ENCODE results near the gene TBCD.
A peak's percentile ranks its signal among the peaks of the same experiment; 100 is the strongest.

TBCD gene

GRCh38 chr17:82932518-82933310 lies 180.8 kb downstream of the TBCD start:
- no peak overlapping the region for H3K4me3 ChIP-seq
- TF ChIP-seq FOXP2 (optimal IDR thresholded peaks at IDR 0.05; ENCODE audit: control extremely low read depth, extremely low read length, insufficient read depth) (no peak), EZH2 (IDR thresholded peaks at IDR 0.05) (no peak), POLR2AphosphoS5 (IDR thresholded peaks at IDR 0.05; ENCODE audit: borderline replicate concordance, low read depth, low read length) (no peak)
- H3K36me3 ChIP-seq (ENCODE audit: insufficient read depth, low read length), result peaks cover 62% of the 10 kb centered on the region
- peak overlapping the region; percentile 81 for H3K27ac ChIP-seq
- DNase-seq (ENCODE audit: low read depth, low spot score), result no peak
- peak overlapping the region; percentile 37 for H3K9ac ChIP-seq (ENCODE audit: insufficient read length)
- H3K9me3 ChIP-seq (ENCODE audit: low read depth, low read length), result no peaks in the 10 kb centered on the region

DNA sequence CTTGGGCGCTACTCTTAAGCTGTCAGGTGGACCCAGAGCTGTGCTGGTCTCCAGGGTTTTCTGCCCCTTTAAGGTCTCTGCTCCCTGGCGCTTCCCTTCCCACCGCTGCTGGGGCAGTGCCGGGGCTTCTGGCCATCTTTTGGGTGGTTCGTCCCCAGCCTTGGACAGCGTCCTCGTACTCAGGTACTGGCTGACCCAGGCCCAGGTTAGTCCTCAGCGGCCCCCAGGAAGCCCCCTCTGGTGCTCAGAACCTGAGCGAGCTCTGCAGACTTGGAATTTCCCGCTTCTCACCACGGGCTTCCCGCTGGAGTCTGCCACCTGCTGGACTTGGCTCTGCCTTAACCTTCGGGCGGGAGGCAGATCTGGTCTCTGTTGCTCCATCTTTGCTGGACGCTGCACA lies 182.0 kb downstream of the TBCD start:
- Histone ChIP-seq H3K36me3 (ENCODE audit: insufficient read depth, low read length) (peaks cover 59% of the 10 kb centered on the region), H3K27ac (no peak overlapping the region), H3K9me3 (ENCODE audit: low read depth, low read length) (no peaks in the 10 kb centered on the region), H3K9ac (ENCODE audit: insufficient read length) (no peak overlapping the region), H3K4me3 (no peak overlapping the region)
- no peak for DNase-seq (ENCODE audit: low read depth, low spot score)
- TF ChIP-seq FOXP2 (optimal IDR thresholded peaks at IDR 0.05; ENCODE audit: control extremely low read depth, extremely low read length, insufficient read depth) (no peak), EZH2 (IDR thresholded peaks at IDR 0.05) (no peak), POLR2AphosphoS5 (IDR thresholded peaks at IDR 0.05; ENCODE audit: borderline replicate concordance, low read depth, low read length) (no peak)

DNA sequence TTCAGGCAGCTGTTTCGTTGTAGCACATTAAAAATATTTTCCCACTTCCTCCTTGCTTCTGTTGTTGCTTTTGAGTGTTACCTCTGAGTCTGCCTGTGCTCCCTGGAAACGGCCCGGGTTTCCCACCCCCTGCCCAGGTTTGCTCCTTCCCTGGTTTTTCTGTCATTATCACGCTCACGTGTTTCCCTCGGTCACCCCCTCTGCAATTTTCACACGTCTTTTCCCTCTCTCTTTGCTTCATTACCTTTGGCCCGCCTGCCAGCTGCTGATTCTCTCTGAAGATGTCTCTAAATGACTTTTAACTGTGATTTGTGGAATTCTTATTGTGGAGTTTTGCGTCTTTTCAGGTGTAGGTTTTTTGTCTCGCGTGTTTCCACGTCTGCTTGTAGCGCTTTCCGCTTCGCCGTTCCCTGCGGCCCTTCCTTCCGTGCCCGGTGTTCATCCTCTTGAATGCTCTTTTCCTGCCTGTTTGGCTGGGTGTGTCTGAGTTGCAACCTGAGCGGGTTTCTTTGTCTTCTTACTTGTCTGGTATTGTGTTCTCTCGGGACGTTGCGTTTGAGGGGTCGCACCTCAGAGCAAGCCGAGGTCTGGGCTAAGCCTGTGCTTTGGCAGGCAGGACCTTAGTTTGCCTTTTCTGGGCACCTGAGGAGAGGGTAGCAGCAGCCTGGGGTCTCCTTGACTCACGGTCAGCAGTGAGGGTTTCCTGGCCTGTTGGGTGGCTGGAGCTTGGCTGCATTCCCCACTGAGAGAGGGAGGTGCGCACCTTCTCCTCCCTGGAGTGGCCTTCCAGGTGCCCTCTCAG lies 184.3 kb downstream of the TBCD start:
- TF ChIP-seq EZH2 (IDR thresholded peaks at IDR 0.05) (no peak), FOXP2 (optimal IDR thresholded peaks at IDR 0.05; ENCODE audit: control extremely low read depth, extremely low read length, insufficient read depth) (no peak), POLR2AphosphoS5 (IDR thresholded peaks at IDR 0.05; ENCODE audit: borderline replicate concordance, low read depth, low read length) (no peak)
- H3K36me3 ChIP-seq (ENCODE audit: insufficient read depth, low read length), result peaks cover 51% of the 10 kb centered on the region
- no peak for DNase-seq (ENCODE audit: low read depth, low spot score)
- H3K9ac ChIP-seq (ENCODE audit: insufficient read length), result no peak overlapping the region
- H3K4me3 ChIP-seq, result no peak overlapping the region
- H3K27ac ChIP-seq, result no peak overlapping the region
- H3K9me3 ChIP-seq (ENCODE audit: low read depth, low read length), result no peaks in the 10 kb centered on the region

GRCh38 chr17:82936768-82937171 lies 184.9 kb downstream of the TBCD start:
- H3K9ac ChIP-seq (ENCODE audit: insufficient read length), result no peak overlapping the region
- DNase-seq (ENCODE audit: low read depth, low spot score), result no peak
- H3K27ac ChIP-seq, result no peak overlapping the region
- H3K4me3 ChIP-seq, result no peak overlapping the region
- TF ChIP-seq FOXP2 (optimal IDR thresholded peaks at IDR 0.05; ENCODE audit: control extremely low read depth, extremely low read length, insufficient read depth), result no peak
- no peak for TF ChIP-seq POLR2AphosphoS5 (IDR thresholded peaks at IDR 0.05; ENCODE audit: borderline replicate concordance, low read depth, low read length)
- TF ChIP-seq EZH2 (IDR thresholded peaks at IDR 0.05), result no peak
- H3K9me3 ChIP-seq (ENCODE audit: low read depth, low read length), result no peaks in the 10 kb centered on the region
- H3K36me3 ChIP-seq (ENCODE audit: insufficient read depth, low read length), result peaks cover 56% of the 10 kb centered on the region

DNA sequence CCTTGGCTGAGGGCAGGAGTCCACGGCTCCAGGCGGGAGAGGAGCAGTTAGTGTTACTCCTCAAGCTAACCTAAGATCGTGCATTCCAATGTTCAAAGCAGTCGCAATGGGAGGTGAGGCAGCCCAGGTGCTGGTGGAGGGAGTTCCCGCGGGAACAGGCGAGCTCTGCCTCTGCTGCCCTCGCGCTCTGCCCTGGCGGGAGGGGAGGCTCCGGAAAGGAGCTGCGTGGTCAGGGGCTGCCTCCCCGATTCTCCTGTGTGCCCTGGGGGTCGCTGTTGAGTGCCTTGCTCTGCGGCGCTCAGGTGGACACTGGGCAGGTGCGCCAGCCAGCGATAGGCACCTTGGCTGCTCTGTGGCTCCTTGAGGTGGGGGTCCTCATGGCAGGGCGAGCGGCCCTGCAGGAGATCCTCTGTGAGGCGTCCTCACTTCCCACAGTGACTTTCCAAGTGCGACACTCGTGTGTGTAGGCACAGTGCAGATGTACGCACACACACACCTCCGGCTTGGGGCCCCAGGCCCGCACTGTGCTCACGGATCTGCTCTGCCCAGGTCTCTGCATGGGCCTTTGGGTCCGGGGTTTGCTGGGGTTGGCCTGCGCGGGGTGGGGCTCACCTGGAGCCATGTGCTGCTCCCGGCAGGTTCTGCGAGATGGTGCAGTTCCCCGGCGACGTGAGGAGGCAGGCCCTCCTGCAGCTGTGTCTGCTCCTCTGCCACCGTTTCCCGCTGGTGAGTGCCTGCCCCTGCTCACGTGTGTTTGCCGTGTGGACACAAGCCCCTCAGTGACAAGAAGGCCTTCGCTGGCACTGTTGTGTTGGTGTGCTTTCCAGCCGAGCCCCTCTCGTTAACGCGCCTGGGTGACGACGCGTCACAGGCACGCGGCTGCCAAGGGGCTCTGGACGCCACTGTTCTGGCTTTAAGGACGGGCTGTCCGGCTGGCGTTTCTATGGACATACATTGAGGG lies 185.8 kb downstream of the TBCD start:
- peaks cover 61% of the 10 kb centered on the region for H3K36me3 ChIP-seq (ENCODE audit: insufficient read depth, low read length)
- no peak overlapping the region for H3K4me3 ChIP-seq
- H3K9ac ChIP-seq (ENCODE audit: insufficient read length), result no peak overlapping the region
- H3K27ac ChIP-seq, result no peak overlapping the region
- DNase-seq (ENCODE audit: low read depth, low spot score), result no peak
- H3K9me3 ChIP-seq (ENCODE audit: low read depth, low read length), result no peaks in the 10 kb centered on the region
- TF ChIP-seq EZH2 (IDR thresholded peaks at IDR 0.05) (no peak), POLR2AphosphoS5 (IDR thresholded peaks at IDR 0.05; ENCODE audit: borderline replicate concordance, low read depth, low read length) (no peak), FOXP2 (optimal IDR thresholded peaks at IDR 0.05; ENCODE audit: control extremely low read depth, extremely low read length, insufficient read depth) (no peak)

DNA sequence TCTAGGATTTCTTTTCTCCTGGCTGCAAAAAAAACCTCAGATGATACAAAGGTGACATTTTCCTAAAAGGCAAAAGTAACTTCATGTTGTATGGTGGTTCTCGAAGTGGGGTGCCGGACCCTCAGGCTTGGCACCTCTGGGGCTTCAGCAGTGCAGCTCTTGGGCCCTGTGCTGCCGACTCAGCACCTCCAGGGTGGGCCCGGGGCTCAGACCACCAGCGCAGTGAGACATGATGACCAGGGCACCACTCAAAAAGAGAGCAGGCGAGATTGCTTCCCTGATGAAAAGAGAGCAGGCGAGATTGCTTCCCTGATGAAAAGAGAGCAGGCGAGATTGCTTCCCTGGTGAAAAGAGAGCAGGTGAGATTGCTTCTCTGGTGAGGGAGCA lies 186.6 kb downstream of the TBCD start:
- H3K36me3 ChIP-seq (ENCODE audit: insufficient read depth, low read length), result peaks cover 62% of the 10 kb centered on the region
- no peaks in the 10 kb centered on the region for H3K9me3 ChIP-seq (ENCODE audit: low read depth, low read length)
- TF ChIP-seq POLR2AphosphoS5 (IDR thresholded peaks at IDR 0.05; ENCODE audit: borderline replicate concordance, low read depth, low read length), result no peak
- H3K9ac ChIP-seq (ENCODE audit: insufficient read length), result no peak overlapping the region
- H3K27ac ChIP-seq, result no peak overlapping the region
- H3K4me3 ChIP-seq, result no peak overlapping the region
- DNase-seq (ENCODE audit: low read depth, low spot score), result no peak

GRCh38 chr17:82938873-82939620 lies 187.2 kb downstream of the TBCD start:
- no peak for TF ChIP-seq POLR2AphosphoS5 (IDR thresholded peaks at IDR 0.05; ENCODE audit: borderline replicate concordance, low read depth, low read length)
- Histone ChIP-seq H3K9ac (ENCODE audit: insufficient read length) (no peak overlapping the region), H3K27ac (no peak overlapping the region), H3K9me3 (ENCODE audit: low read depth, low read length) (0 out of 2 replicates have a peak, but pooled peaks cover under 1% of the 10 kb centered on the region), H3K36me3 (ENCODE audit: insufficient read depth, low read length) (peaks cover 62% of the 10 kb centered on the region), H3K4me3 (no peak overlapping the region)
- no peak for DNase-seq (ENCODE audit: low read depth, low spot score)
